Endothelial cell of umbilical vein (primary cell): Measurements from ENCODE around the gene TRPM1. TPM values are rescaled to one million over a fixed set of nuclear protein-coding genes. Genes with fewer than 3 reads are reported as not detected.

Experiments used
- BruUV-seq: library from RNA; stranded (reverse); fragments of 400-500 nt; replicated peaks from 2 replicates; lab custom pipeline; 2021; lab: Mats Ljungman, UMichigan
- CTCF ChIA-PET: fragments of 300-600, 350-600 bp; sonication (Branson Sonifier 250); formaldehyde crosslinking; loops from one replicate; lab custom pipeline; 2021; ENCODE audit warnings: antibody characterized with exemption, inconsistent platforms; lab: Charles Lee
- POLR2A ChIA-PET: fragments of 300-600, 350-600 bp; sonication (Branson Sonifier 250); formaldehyde crosslinking; loops from one replicate; lab custom pipeline; 2021; ENCODE audit warnings: antibody characterized with exemption, inconsistent platforms; lab: Charles Lee
- DNase-seq: peaks from one replicate; pipeline ENCODE4 v3.0.0-alpha.2; 2011; ENCODE audit warnings: low read depth, low spot score
- FAIRE-seq: peaks from 2 replicates; lab custom pipeline; 2011; peaks lifted over from hg19 to GRCh38; lab: Jason Lieb, UNC
- H2AFZ ChIP-seq: 2 replicates; pipeline ENCODE4 v1.6.0; 2012; ENCODE audit warnings: low read depth, low read length, control low read depth, inconsistent platforms
- H3K27ac ChIP-seq: 2 replicates; pipeline ENCODE4 v1.5.1; 2011; ENCODE audit warnings: low read depth, mild to moderate bottlenecking, control low read depth, low read length, moderate library complexity; ENCODE audit not compliant: insufficient read depth
- H3K27me3 ChIP-seq, 2 experiments: 2 replicates each; pipeline versions ENCODE4 v1.6.0 to v1.6.1; 2011; ENCODE audit warnings: low read length in 2 of 2, mixed read lengths in 1 of 2; ENCODE audit not compliant: control insufficient read depth in 2 of 2, insufficient read depth in 2 of 2
- H3K36me3 ChIP-seq, 2 experiments: 2 replicates in 1 of 2; 3 replicates in 1 of 2; pipeline ENCODE4 v1.5.1; 2011; ENCODE audit warnings: low read length in 2 of 2, mild to moderate bottlenecking in 1 of 2, moderate library complexity in 1 of 2; ENCODE audit not compliant: control insufficient read depth in 2 of 2, insufficient read depth in 2 of 2; ENCODE audit errors: extremely low read depth in 1 of 2
- H3K4me1 ChIP-seq: 3 replicates; pipeline ENCODE4 v1.5.1; 2011; ENCODE audit warnings: mild to moderate bottlenecking, low read length; ENCODE audit not compliant: control insufficient read depth, insufficient read depth; ENCODE audit errors: extremely low read depth
- H3K4me2 ChIP-seq: 2 replicates; pipeline ENCODE4 v1.6.1; 2011; ENCODE audit warnings: low read length, control low read depth, mixed read lengths; ENCODE audit not compliant: insufficient read depth
- H3K4me3 ChIP-seq, 3 experiments: fragments of 200-600 bp in 1 of 3; sonication (generic), shearing (Covaris generic) in 1 of 3; replicated peaks in 1 of 3; 2 replicates each; pipeline ENCODE4 v1.5.1; 2011 to 2016; ENCODE audit warnings: control low read depth in 3 of 3, low read length in 3 of 3, mild to moderate bottlenecking in 2 of 3, inconsistent platforms in 1 of 3, low read depth in 1 of 3, moderate library complexity in 1 of 3; ENCODE audit not compliant: insufficient read depth in 1 of 3
- H3K79me2 ChIP-seq: 2 replicates; pipeline ENCODE4 v1.6.0; 2012; ENCODE audit warnings: low read length, inconsistent platforms; ENCODE audit not compliant: control insufficient read depth, insufficient read depth
- H3K9ac ChIP-seq: replicated peaks from 2 replicates; pipeline ENCODE3; 2011; ENCODE audit warnings: low read length, control low read depth; ENCODE audit not compliant: insufficient read depth; ENCODE audit errors: extremely low read depth
- H3K9me1 ChIP-seq: replicated peaks from 3 replicates; pipeline ENCODE4 v1.6.0; 2011; ENCODE audit warnings: mild to moderate bottlenecking, low read length; ENCODE audit not compliant: control insufficient read depth, insufficient read depth; ENCODE audit errors: extremely low read depth
- H3K9me3 ChIP-seq: replicated peaks from 2 replicates; pipeline ENCODE4 v1.5.1; 2012; ENCODE audit warnings: low read length, inconsistent platforms; ENCODE audit not compliant: control insufficient read depth, insufficient read depth
- H4K20me1 ChIP-seq: replicated peaks from 2 replicates; pipeline ENCODE3; 2011; ENCODE audit warnings: mild to moderate bottlenecking, low read length; ENCODE audit not compliant: control insufficient read depth, insufficient read depth; ENCODE audit errors: extremely low read depth
- EZH2 ChIP-seq: IDR thresholded peaks from 2 replicates; pipeline ENCODE4 v1.6.1; 2012; ENCODE audit warnings: borderline replicate concordance, low read depth, mild to moderate bottlenecking, moderate library complexity, low read length, inconsistent platforms; ENCODE audit not compliant: severe bottlenecking
- FOS ChIP-seq: IDR thresholded peaks from 2 replicates; pipeline ENCODE4 v1.6.1; 2011; ENCODE audit warnings: mild to moderate bottlenecking, low read length, moderate library complexity, borderline replicate concordance; ENCODE audit not compliant: insufficient read depth
- GATA2 ChIP-seq: IDR thresholded peaks from 2 replicates; pipeline ENCODE4 v1.7.0; 2011; ENCODE audit warnings: low read depth, mild to moderate bottlenecking, moderate library complexity, mixed read lengths, low read length; ENCODE audit not compliant: insufficient read length, insufficient read depth
- JUN ChIP-seq: IDR thresholded peaks from 2 replicates; pipeline ENCODE4 v1.6.1; 2011; ENCODE audit warnings: borderline replicate concordance, low read depth; ENCODE audit not compliant: insufficient read length, insufficient read depth
- MYC ChIP-seq: IDR thresholded peaks from one replicate; pipeline ENCODE4 v1.6.1; 2011; ENCODE audit warnings: mild to moderate bottlenecking, low read depth, low read length
- POLR2A ChIP-seq: IDR thresholded peaks from 2 replicates; pipeline ENCODE4 v1.6.1; 2012; ENCODE audit warnings: low read depth, mild to moderate bottlenecking, control low read depth, low read length
- POLR2AphosphoS5 ChIP-seq: IDR thresholded peaks from 2 replicates; pipeline ENCODE4 v1.6.1; 2012; ENCODE audit warnings: low read depth, mild to moderate bottlenecking, control low read depth, low read length, moderate library complexity; ENCODE audit not compliant: insufficient read depth
- dilution Hi-C: fragments of 300-500 bp; cut with MboI; formaldehyde crosslinking; loops from one replicate; pipeline ENCODE4 v1.15.0; 2019; ENCODE audit warnings: low sequenced_read_pairs; ENCODE audit not compliant: extremely low pct_ligation_motif_present
- intact Hi-C: fragments of 100-400 bp; cut with micrococcal nuclease; formaldehyde crosslinking; loops from one replicate; pipeline ENCODE4 v1.10.0; 2022
- polyA plus RNA-seq, 4 experiments: library from polyadenylated mRNA; depleted of rRNA in 3 of 4; stranded (reverse) in 3 of 4; unstranded in 1 of 4; fragments of >200 nt; gene quantifications; 2 replicates each; pipeline versions ENCODE4 v1.2.1 to v1.2.3, GENCODE V29; 2011 to 2012; ENCODE audit warnings: missing spikeins in 1 of 4
- total RNA-seq: library from RNA; stranded (reverse); gene quantifications from 2 replicates; pipeline ENCODE4 v1.2.3, GENCODE V29; 2021
- TF ChIP-seq, protein P1 (sequence below): IDR thresholded peaks from 2 replicates; pipeline ENCODE4 v1.6.1; 2011; ENCODE audit not compliant: insufficient read depth, insufficient read length
- TF ChIP-seq, protein P2 (sequence below), 2 donors: IDR thresholded peaks; 1 replicate in 1 of 2; 2 replicates in 1 of 2; pipeline ENCODE4 v1.5.1; 2011; ENCODE audit warnings: low read length in 2 of 2, mild to moderate bottlenecking in 2 of 2, moderate library complexity in 2 of 2, control low read depth in 1 of 2, inconsistent platforms in 1 of 2, low read depth in 1 of 2; ENCODE audit not compliant: insufficient read depth in 1 of 2; ENCODE audit errors: extremely low read depth in 1 of 2

The TRPM1 gene
- total and polyA plus RNA-seq, 2 donors (not counting 3 experiments of a cell fraction or from before 2014, with no cell fraction given) = 0.19 TPM; not detected in 1

DNA sequence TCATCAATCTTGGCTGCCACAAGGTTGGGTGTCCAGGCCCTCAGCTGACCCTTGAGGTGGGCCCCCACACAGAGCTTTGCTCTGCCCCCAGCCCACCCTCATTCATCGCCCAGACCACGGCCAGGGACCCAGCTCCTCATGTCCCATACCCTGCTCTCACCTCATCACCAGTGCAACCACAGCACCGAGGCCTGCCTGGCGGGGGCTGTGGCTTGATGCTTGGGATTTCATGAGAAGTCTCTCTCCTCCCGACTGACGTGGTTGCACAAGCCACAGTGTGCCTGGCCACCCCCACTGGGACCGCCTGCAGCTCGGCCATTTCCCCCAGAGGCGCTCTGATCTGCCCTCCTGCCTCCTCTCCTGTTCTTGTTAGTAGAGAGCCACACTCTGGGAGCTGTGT, 64.7 kb downstream of the TRPM1 start:
- no peaks in the 10 kb centered on the region for H3K36me3 ChIP-seq
- no peak overlapping the region for H3K4me3 ChIP-seq
- H3K79me2 ChIP-seq = no peaks in the 10 kb centered on the region
- TF ChIP-seq, protein P1, sequence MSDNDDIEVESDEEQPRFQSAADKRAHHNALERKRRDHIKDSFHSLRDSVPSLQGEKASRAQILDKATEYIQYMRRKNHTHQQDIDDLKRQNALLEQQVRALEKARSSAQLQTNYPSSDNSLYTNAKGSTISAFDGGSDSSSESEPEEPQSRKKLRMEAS = no peak
- no peak for TF ChIP-seq GATA2
- TF ChIP-seq EZH2 = no peak
- no peak for TF ChIP-seq FOS
- TF ChIP-seq JUN = no peak
- TF ChIP-seq POLR2AphosphoS5 = no peak
- no peak for TF ChIP-seq MYC
- TF ChIP-seq POLR2A = no peak
- TF ChIP-seq, protein P2, sequence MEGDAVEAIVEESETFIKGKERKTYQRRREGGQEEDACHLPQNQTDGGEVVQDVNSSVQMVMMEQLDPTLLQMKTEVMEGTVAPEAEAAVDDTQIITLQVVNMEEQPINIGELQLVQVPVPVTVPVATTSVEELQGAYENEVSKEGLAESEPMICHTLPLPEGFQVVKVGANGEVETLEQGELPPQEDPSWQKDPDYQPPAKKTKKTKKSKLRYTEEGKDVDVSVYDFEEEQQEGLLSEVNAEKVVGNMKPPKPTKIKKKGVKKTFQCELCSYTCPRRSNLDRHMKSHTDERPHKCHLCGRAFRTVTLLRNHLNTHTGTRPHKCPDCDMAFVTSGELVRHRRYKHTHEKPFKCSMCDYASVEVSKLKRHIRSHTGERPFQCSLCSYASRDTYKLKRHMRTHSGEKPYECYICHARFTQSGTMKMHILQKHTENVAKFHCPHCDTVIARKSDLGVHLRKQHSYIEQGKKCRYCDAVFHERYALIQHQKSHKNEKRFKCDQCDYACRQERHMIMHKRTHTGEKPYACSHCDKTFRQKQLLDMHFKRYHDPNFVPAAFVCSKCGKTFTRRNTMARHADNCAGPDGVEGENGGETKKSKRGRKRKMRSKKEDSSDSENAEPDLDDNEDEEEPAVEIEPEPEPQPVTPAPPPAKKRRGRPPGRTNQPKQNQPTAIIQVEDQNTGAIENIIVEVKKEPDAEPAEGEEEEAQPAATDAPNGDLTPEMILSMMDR (IDR thresholded peaks at IDR 0.05; ENCODE audit: extremely low read depth in 1 of 2, insufficient read depth in 1 of 2, low read depth in 1 of 2, low read length in 2 of 2) = no peak
- ChIA-PET POLR2A (no interaction called here), CTCF (no interaction called here)
- FAIRE-seq (no peak), DNase-seq (no peak)
- dilution Hi-C loops (no loop called here), intact Hi-C loops (no loop called here)
- no peak overlapping the region for H3K4me2 ChIP-seq
- H3K4me1 ChIP-seq = peaks cover 28% of the 10 kb centered on the region
- no TSS peak for BruUV-seq
- H3K27ac ChIP-seq = no peak overlapping the region
- H2AFZ ChIP-seq = no peak overlapping the region
- no peaks in the 10 kb centered on the region for H4K20me1 ChIP-seq
- no peaks in the 10 kb centered on the region for H3K27me3 ChIP-seq
- no peaks in the 10 kb centered on the region for H3K9me1 ChIP-seq
- H3K9ac ChIP-seq = no peak overlapping the region
- H3K9me3 ChIP-seq = no peaks in the 10 kb centered on the region
